ENCODE results near the gene IGFN1. TPM values are rescaled to one million over a fixed set of nuclear protein-coding genes. Genes with fewer than 3 reads are reported as not detected.

IGFN1 gene
- total and polyA plus RNA-seq, 2 experiments from 2014 or later, result not detected

DNA sequence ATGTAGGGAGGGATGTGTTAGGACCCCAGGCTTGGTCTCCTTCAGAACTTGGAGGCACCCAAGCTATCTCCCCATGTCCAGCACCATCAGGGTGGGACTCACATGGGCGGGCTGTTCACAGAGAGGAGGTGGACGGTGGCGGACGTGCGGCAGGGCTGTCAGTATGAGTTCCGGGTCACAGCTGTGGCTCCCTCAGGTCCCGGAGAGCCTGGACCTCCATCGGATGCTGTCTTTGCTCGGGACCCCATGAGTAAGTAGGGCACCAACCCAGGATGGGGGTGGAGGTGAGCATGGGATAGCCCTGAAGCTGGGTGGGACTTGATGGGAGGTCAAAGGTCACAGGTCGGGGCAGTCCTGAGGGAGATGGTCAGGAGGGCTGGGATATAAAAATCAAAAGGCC, 27.8 kb downstream of the IGFN1 start:
- Histone ChIP-seq H2AFZ (no peak overlapping the region), H3K4me2 (no peak overlapping the region), H3K9me2 (ENCODE audit: insufficient read depth) (no peaks in the 10 kb centered on the region), H3K27me3 (ENCODE audit: insufficient read depth) (no peaks in the 10 kb centered on the region), H3F3A (replicated peaks; ENCODE audit: low read depth) (no peaks in the 10 kb centered on the region), H3K27ac (ENCODE audit: low read depth) (no peak overlapping the region), H3K4me1 (ENCODE audit: insufficient read depth) (no peaks in the 10 kb centered on the region), H3K4me3 (no peak overlapping the region), H3K79me2 (replicated peaks; ENCODE audit: insufficient read depth) (no peaks in the 10 kb centered on the region), H3K36me3 (ENCODE audit: insufficient read depth) (no peaks in the 10 kb centered on the region), H4K20me1 (replicated peaks; ENCODE audit: insufficient read depth) (no peaks in the 10 kb centered on the region)
- Mint-ChIP-seq H3K27me3 (ENCODE audit: insufficient read depth, low read depth, poor library complexity) (no peaks in the 10 kb centered on the region), H3K36me3 (ENCODE audit: low read depth) (no peaks in the 10 kb centered on the region), H3K9me3 (no peaks in the 10 kb centered on the region), H3K4me3 (no peak overlapping the region), H3K27ac (no peak overlapping the region), H3K4me1 (peaks cover 7% of the 10 kb centered on the region)
- TF ChIP-seq STAT1 (IDR thresholded peaks at IDR 0.05; ENCODE audit: unreplicated experiment), result no peak
- TF ChIP-seq EZH2phosphoT487 (IDR thresholded peaks at IDR 0.05; ENCODE audit: unreplicated experiment), result no peak
- no peak for TF ChIP-seq ZNF114 (CRISPR knock-in tag; IDR thresholded peaks at IDR 0.05)
- no peak for TF ChIP-seq EZH2 (IDR thresholded peaks at IDR 0.05; ENCODE audit: low read depth, unreplicated experiment)
- TF ChIP-seq POLR2AphosphoS5 (IDR thresholded peaks at IDR 0.05; ENCODE audit: low read depth), result no peak
- TF ChIP-seq REST (IDR thresholded peaks at IDR 0.05; ENCODE audit: unreplicated experiment), result no peak
- TF ChIP-seq JUNB (IDR thresholded peaks at IDR 0.05; ENCODE audit: unreplicated experiment), result no peak
- TF ChIP-seq, protein P1, sequence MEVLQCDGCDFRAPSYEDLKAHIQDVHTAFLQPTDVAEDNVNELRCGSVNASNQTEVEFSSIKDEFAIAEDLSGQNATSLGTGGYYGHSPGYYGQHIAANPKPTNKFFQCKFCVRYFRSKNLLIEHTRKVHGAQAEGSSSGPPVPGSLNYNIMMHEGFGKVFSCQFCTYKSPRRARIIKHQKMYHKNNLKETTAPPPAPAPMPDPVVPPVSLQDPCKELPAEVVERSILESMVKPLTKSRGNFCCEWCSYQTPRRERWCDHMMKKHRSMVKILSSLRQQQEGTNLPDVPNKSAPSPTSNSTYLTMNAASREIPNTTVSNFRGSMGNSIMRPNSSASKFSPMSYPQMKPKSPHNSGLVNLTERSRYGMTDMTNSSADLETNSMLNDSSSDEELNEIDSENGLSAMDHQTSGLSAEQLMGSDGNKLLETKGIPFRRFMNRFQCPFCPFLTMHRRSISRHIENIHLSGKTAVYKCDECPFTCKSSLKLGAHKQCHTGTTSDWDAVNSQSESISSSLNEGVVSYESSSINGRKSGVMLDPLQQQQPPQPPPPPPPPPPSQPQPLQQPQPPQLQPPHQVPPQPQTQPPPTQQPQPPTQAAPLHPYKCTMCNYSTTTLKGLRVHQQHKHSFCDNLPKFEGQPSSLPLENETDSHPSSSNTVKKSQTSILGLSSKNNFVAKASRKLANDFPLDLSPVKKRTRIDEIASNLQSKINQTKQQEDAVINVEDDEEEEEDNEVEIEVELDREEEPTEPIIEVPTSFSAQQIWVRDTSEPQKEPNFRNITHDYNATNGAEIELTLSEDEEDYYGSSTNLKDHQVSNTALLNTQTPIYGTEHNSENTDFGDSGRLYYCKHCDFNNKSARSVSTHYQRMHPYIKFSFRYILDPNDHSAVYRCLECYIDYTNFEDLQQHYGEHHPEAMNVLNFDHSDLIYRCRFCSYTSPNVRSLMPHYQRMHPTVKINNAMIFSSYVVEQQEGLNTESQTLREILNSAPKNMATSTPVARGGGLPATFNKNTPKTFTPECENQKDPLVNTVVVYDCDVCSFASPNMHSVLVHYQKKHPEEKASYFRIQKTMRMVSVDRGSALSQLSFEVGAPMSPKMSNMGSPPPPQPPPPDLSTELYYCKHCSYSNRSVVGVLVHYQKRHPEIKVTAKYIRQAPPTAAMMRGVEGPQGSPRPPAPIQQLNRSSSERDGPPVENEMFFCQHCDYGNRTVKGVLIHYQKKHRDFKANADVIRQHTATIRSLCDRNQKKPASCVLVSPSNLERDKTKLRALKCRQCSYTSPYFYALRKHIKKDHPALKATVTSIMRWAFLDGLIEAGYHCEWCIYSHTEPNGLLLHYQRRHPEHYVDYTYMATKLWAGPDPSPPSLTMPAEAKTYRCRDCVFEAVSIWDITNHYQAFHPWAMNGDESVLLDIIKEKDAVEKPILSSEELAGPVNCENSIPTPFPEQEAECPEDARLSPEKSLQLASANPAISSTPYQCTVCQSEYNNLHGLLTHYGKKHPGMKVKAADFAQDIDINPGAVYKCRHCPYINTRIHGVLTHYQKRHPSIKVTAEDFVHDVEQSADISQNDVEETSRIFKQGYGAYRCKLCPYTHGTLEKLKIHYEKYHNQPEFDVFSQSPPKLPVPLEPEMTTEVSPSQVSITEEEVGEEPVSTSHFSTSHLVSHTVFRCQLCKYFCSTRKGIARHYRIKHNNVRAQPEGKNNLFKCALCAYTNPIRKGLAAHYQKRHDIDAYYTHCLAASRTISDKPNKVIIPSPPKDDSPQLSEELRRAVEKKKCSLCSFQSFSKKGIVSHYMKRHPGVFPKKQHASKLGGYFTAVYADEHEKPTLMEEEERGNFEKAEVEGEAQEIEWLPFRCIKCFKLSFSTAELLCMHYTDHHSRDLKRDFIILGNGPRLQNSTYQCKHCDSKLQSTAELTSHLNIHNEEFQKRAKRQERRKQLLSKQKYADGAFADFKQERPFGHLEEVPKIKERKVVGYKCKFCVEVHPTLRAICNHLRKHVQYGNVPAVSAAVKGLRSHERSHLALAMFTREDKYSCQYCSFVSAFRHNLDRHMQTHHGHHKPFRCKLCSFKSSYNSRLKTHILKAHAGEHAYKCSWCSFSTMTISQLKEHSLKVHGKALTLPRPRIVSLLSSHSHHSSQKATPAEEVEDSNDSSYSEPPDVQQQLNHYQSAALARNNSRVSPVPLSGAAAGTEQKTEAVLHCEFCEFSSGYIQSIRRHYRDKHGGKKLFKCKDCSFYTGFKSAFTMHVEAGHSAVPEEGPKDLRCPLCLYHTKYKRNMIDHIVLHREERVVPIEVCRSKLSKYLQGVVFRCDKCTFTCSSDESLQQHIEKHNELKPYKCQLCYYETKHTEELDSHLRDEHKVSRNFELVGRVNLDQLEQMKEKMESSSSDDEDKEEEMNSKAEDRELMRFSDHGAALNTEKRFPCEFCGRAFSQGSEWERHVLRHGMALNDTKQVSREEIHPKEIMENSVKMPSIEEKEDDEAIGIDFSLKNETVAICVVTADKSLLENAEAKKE (CRISPR knock-in tag; IDR thresholded peaks at IDR 0.05), result no peak
- no peak for TF ChIP-seq CTCF (conservative IDR thresholded peaks at IDR 0.05; ENCODE audit: low read depth in 2 of 2)
- no peak for TF ChIP-seq CREB1 (CRISPR knock-in tag; IDR thresholded peaks at IDR 0.05; ENCODE audit: low read depth)
- TF ChIP-seq ETS1 (IDR thresholded peaks at IDR 0.05), result no peak
- no peak for TF ChIP-seq ZNF331 (CRISPR knock-in tag; IDR thresholded peaks at IDR 0.05; ENCODE audit: low read depth)
- TF ChIP-seq NANOG (IDR thresholded peaks at IDR 0.05; ENCODE audit: borderline replicate concordance), result no peak
- ATAC-seq (no peak), DNase-seq (ENCODE audit: low spot score) (no peak)
